Activated B cell treated with CpG ODN at 0.5 μM for 24 hours (primary cell): ENCODE results near the gene BDP1. TPM values are rescaled to one million over a fixed set of nuclear protein-coding genes. Genes with fewer than 3 reads are reported as not detected.

Experiments
- ATAC-seq: fragments of 200-7000 bp; cut with Tn5 transposase; one replicate; pipeline ENCODE4 v1.10.0; 2021; ENCODE audit warnings: low read depth, mild to moderate bottlenecking, moderate library complexity
- CTCF ChIA-PET: fragments of 350-600 bp; sonication (Branson Sonifier 250); formaldehyde crosslinking; loops from one replicate; lab custom pipeline; 2021; ENCODE audit warnings: antibody characterized with exemption; lab: Charles Lee
- POLR2A ChIA-PET: fragments of 350-600 bp; sonication (Branson Sonifier 250); formaldehyde crosslinking; loops from one replicate; lab custom pipeline; 2021; ENCODE audit warnings: antibody characterized with exemption; lab: Charles Lee
- DNase-seq: peaks from one replicate; pipeline ENCODE4 v3.0.0; 2022
- H3K27ac Mint-ChIP-seq: one replicate; pipeline ENCODE4 v1.8.0; 2020; ENCODE audit warnings: mixed read lengths
- H3K27me3 Mint-ChIP-seq: one replicate; pipeline ENCODE4 v1.8.0; 2021; ENCODE audit warnings: mixed read lengths
- H3K36me3 Mint-ChIP-seq: one replicate; pipeline ENCODE4 v1.8.0; 2021; ENCODE audit warnings: low read depth, mixed read lengths
- H3K4me1 Mint-ChIP-seq: one replicate; pipeline ENCODE4 v1.8.0; 2021; ENCODE audit warnings: mixed read lengths
- H3K4me3 Mint-ChIP-seq: one replicate; pipeline ENCODE4 v1.8.0; 2020; ENCODE audit warnings: mild to moderate bottlenecking, mixed read lengths
- H3K9me3 Mint-ChIP-seq: one replicate; pipeline ENCODE4 v1.8.0; 2020; ENCODE audit warnings: mixed read lengths
- CTCF ChIP-seq: fragments of 200-600 bp; IDR thresholded peaks from one replicate; pipeline ENCODE4 v1.8.0; 2022; ENCODE audit warnings: antibody characterized with exemption, mild to moderate bottlenecking
- intact Hi-C: fragments of 100-400 bp; cut with micrococcal nuclease; formaldehyde crosslinking; loops from one replicate; pipeline ENCODE4 v1.15.1; 2024
- total RNA-seq: library from RNA; stranded (reverse); gene quantifications from 2 replicates; pipeline ENCODE4 v1.2.3, GENCODE V29; 2022

BDP1 gene
- total RNA-seq, 1 donor from 2014 or later = 50.4 TPM

GRCh38 chr5:71456362-71456743 lies 902 bp downstream of the BDP1 start:
- H3K9me3 Mint-ChIP-seq = no peaks in the 10 kb centered on the region
- intact Hi-C loops = loop anchor here (1.0 to 5.0 kb wide), 4 partner anchors 131 to 1501 kb away; partner anchors contain the start of genes FCHO2, MCCC2, MRPS27 and PTCD2
- no peak for TF ChIP-seq CTCF
- DNase-seq (no peak), ATAC-seq (no peak)
- peak overlapping the region; percentile 97 for H3K27ac Mint-ChIP-seq
- POLR2A ChIA-PET = interaction anchor here (1.4 kb wide), 1 partner anchor 131 kb away, joined by 11 read pairs; the partner anchor contains the start of gene MCCC2
- peaks cover 32% of the 10 kb centered on the region for H3K36me3 Mint-ChIP-seq
- CTCF ChIA-PET = no interaction called here
- peak overlapping the region; percentile 97 for H3K4me3 Mint-ChIP-seq
- H3K27me3 Mint-ChIP-seq = peaks cover 6% of the 10 kb centered on the region
- peaks cover 23% of the 10 kb centered on the region for H3K4me1 Mint-ChIP-seq

- ChIA-PET POLR2A (no interaction called here), CTCF (no interaction called here)
- H3K27ac Mint-ChIP-seq = no peak overlapping the region
- peaks cover 38% of the 10 kb centered on the region for H3K36me3 Mint-ChIP-seq
- peaks cover 1% of the 10 kb centered on the region for H3K27me3 Mint-ChIP-seq
- H3K9me3 Mint-ChIP-seq = no peaks in the 10 kb centered on the region
- no peak for DNase-seq
- TF ChIP-seq CTCF = no peak
- intact Hi-C loops = loop anchor here (5.0 kb wide), 3 partner anchors 850 to 1500 kb away; partner anchors contain the start of genes FCHO2, MRPS27 and PTCD2
- H3K4me3 Mint-ChIP-seq = peak overlapping the region; percentile 97
- H3K4me1 Mint-ChIP-seq = peaks cover 23% of the 10 kb centered on the region
- no peak for ATAC-seq
Measured at GRCh38 chr5:71457106-71457505, 1.7 kb downstream of the BDP1 start.

DNA sequence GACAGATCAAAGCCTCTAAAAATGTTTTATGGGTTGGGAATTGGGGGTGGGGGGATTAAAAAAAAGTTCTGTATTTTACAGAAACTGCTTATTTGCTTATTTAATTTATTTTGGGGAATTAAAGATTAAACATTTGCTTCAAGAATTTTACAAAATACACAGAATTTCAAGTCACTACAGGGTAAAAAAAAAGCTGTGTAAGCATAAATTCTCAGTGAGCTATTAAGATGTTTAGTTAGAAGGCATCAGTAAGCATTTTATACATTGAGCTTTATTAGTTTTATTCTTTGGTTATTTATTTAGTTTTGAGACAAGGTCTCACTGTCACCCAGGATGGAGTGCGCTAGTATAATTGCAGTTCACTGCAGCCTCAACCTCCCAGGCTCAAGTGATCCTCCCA lies 5.2 kb downstream of the BDP1 start:
- POLR2A ChIA-PET = no interaction called here
- peaks cover 64% of the 10 kb centered on the region for H3K36me3 Mint-ChIP-seq
- CTCF ChIA-PET = interaction anchor here (0.9 kb wide), 1 partner anchor 26 kb away, joined by 3 read pairs; no protein-coding TSS in a partner anchor

GRCh38 chr5:71461360-71461759 lies 5.9 kb downstream of the BDP1 start:
- DNase-seq (no peak), ATAC-seq (no peak)
- H3K4me3 Mint-ChIP-seq = no peak overlapping the region
- intact Hi-C loops = no loop called here
- no peak overlapping the region for H3K27ac Mint-ChIP-seq
- POLR2A ChIA-PET = no interaction called here
- H3K36me3 Mint-ChIP-seq = peaks cover 65% of the 10 kb centered on the region
- CTCF ChIA-PET = interaction anchor here (0.9 kb wide), 1 partner anchor 25 kb away, joined by 3 read pairs; no protein-coding TSS in a partner anchor
- H3K4me1 Mint-ChIP-seq = peaks cover 14% of the 10 kb centered on the region
- H3K27me3 Mint-ChIP-seq = no peaks in the 10 kb centered on the region
- TF ChIP-seq CTCF = no peak
- no peaks in the 10 kb centered on the region for H3K9me3 Mint-ChIP-seq

More for the DNA sequence above, 5.2 kb downstream of the BDP1 start:
- Mint-ChIP-seq H3K9me3 (no peaks in the 10 kb centered on the region), H3K4me1 (peaks cover 17% of the 10 kb centered on the region), H3K27me3 (no peaks in the 10 kb centered on the region), H3K4me3 (no peak overlapping the region), H3K27ac (no peak overlapping the region)
- TF ChIP-seq CTCF = no peak
- DNase-seq = no peak
- no peak for ATAC-seq
- intact Hi-C loops = no loop called here

DNA sequence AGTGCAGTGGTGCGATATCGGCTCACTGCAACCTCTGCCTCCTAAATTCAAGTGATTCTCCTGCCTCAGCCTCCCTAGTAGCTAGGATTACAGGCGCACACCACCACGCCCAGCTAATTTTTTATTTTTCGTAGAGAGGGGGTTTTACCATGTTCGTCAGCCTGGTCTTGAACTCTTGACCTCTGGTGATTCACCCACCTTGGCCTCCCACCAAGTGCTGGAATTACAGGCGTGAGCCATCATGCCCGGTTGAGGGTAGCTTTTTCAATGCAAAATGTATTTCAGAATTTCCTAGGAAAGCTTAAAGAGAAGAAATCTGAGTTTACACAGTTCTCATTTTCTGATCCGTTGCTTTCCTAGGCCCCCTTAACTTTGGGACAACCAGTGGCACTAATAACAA lies 15.7 kb downstream of the BDP1 start:
- TF ChIP-seq CTCF = no peak
- peaks cover 6% of the 10 kb centered on the region for H3K4me1 Mint-ChIP-seq
- ChIA-PET POLR2A (no interaction called here), CTCF (no interaction called here)
- peaks cover 74% of the 10 kb centered on the region for H3K36me3 Mint-ChIP-seq
- H3K27me3 Mint-ChIP-seq = no peaks in the 10 kb centered on the region
- DNase-seq (no peak), ATAC-seq (no peak)
- H3K9me3 Mint-ChIP-seq = no peaks in the 10 kb centered on the region
- H3K4me3 Mint-ChIP-seq = no peak overlapping the region
- H3K27ac Mint-ChIP-seq = no peak overlapping the region
- intact Hi-C loops = no loop called here
